NCI-H128 (cell line): ENCODE measurements around the gene AZU1.

Source experiments
- DNase-seq: peaks from one replicate; lab custom pipeline; 2025; ENCODE audit not compliant: unreplicated experiment; lab: John Stamatoyannopoulos, UW

The AZU1 gene

GRCh38 chr19:796692-797527 is 30.7 kb upstream of the AZU1 start, which contains the start of gene PTBP1:
Gene PTBP1 (plus strand): TSS chr19:797452. CDS start chr19:797498, 46 bp downstream.
- peak; percentile 99 for DNase-seq

GRCh38 chr19:797528-798414 is 29.9 kb upstream of the AZU1 start:
- peak; percentile 75 for DNase-seq

- DNase-seq = no peak
Measured at GRCh38 chr19:798415-799075, 29.1 kb upstream of the AZU1 start.

- DNase-seq = peak; percentile 12
Measured at GRCh38 chr19:799076-799881, 28.4 kb upstream of the AZU1 start.

GRCh38 chr19:800360-801029 is 27.1 kb upstream of the AZU1 start:
- no peak for DNase-seq

DNA sequence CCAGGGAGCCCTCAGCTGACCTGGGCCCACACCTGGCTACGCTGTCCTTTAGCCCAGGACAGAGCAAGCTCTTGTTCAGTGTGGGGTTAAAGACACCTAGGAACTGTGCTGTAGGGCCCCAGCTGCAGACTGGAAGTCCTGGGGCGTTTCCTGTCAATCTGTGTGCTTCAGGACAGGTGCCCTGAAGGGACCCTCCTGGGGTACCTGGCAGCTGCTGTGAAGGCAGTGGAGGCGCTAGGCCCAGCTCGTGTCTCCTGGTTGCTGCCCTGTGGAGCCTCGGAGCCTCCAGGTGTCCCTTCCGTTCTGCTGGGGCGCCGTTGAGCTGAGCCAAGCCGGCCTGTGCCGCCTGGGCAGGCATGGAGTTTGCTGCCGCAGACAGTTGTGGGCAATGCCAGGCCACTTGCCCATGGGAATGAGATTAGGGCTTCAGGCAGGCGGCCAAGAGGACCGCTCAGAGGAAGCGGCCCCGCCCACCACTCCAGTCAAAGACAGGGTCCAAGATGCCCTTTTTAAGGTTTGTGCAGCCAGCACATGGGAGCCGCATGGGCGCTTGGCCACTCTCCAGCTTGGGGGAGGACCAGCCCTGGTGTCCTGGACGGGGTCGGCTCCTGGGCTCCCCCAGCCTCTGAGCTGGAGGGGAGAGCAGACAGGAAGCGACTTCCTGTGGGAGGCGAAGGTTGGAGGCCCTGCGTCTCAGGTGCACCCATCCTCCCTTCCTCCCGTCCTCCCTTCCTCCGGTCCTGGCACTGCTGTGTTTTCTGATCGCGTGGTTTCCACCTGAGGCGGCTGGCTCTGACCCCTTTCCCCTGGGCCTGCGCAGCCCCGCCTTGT is 26.4 kb upstream of the AZU1 start:
- no peak for DNase-seq

- DNase-seq = no peak
Measured at GRCh38 chr19:801861-802497, 25.7 kb upstream of the AZU1 start.

DNA sequence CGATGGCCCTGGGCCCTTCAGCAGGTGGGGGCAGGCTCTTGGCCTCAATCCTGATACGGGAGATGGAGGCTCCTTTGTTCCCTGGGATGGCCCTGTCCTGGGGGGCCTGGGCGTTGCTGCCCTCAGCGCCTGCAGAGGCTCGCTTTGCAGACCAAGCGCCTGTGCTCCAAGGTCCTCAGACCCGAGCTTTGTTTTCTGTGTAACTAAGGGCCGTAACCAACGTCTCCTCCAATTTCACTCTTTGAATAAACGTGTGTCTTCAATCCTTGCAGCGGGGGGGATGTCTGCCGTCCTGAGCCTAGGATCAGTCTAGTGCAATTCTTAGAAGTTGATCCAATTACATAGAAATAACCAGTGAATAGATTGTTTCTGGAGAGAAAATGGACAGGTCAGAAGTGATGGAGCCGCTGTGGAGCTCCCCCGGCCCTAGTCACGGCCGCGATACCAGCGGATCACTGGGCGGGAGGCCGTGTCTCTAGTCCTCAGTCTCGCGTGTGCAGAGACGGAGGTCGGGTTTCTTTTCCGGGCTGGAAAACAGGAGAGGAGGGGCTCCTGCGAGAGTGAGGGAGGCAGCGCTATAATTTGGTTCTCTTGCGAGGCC is 25.0 kb upstream of the AZU1 start:
- peak; percentile 14 for DNase-seq

GRCh38 chr19:803099-803561 is 24.5 kb upstream of the AZU1 start:
- DNase-seq = no peak

DNA sequence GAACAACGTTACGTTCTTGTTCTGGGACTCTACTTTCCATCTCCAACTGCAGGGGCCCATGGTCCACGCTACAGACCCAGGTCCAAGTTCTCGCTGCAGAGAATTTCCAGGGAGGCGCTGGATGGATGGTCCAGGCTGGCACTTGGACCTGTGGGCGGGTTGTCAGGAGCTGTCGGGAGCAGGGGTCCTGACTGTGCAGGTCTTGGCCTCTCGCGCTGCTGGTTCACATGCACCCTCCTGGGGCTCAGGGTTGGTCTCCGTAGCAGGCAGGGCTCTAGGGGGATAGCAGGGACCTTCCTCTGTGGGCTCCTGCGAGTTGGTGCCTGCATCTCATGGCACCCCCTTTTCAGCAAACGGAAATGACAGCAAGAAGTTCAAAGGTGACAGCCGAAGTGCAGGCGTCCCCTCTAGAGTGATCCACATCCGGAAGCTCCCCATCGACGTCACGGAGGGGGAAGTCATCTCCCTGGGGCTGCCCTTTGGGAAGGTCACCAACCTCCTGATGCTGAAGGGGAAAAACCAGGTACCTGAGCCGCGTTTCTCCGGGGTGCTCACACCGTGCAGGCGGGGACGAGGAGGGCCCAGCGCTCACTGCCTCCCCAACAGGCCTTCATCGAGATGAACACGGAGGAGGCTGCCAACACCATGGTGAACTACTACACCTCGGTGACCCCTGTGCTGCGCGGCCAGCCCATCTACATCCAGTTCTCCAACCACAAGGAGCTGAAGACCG is 23.8 kb upstream of the AZU1 start:
- no peak for DNase-seq

GRCh38 chr19:804419-805165 is 23.0 kb upstream of the AZU1 start:
- DNase-seq = no peak

DNA sequence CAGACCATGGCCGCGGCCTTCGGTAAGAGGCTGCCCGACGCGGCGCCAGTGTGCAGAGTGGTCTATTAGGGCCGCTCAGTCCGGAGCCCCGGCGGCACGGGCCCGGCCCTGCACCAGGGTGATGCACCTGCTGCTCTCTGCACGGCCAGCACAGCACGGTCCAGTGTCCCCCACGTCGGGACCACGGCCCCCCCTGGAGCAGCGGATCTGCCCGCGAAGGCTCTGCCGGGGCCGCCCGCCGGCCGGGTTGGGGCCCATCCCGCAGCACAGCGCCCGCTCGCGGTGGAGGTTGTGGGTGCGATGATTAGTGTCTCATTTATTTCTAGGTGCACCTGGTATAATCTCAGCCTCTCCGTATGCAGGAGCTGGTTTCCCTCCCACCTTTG is 22.5 kb upstream of the AZU1 start:
- no peak for DNase-seq

DNA sequence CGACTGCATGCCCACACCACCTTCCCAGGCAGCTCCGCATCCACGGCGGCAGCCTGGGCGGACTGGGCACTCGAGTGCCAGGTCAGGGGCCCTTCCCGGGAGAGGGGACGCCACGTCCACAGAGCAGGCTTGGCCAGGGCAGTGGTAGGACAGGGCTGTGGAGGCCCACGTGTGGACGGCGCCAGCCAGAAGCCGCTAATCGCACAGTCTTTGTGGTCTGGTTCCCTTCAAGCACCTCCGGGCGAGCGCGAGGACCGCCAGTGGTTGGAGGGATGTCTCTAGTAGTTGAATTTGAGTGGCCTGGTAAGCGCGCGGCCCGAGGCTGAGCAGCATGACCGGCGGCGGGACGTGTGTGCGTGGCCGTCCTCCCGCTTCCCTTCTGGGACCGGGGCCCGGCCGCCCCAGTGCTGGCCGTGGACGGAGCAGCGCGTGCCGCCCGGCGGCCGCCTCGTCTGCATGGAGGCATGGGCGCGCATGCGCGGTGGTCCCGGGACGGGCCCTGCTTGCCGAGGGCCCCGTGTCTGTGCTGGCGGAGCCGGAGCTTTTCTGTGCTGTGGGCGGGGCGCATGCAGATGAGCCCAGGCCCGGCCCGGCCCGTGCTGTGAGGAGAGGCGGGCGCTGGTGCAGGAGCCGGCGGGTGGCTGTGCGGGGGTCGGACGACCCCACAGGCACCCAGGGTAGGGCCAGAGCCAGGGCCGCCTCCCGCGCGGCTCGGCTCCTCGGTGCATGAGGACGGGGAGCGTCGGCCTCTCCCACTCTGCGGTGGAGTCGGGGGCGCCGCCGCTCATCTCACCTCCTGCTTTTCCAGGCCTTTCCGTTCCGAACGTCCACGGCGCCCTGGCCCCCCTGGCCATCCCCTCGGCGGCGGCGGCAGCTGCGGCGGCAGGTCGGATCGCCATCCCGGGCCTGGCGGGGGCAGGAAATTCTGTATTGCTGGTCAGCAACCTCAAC is 21.8 kb upstream of the AZU1 start:
- no peak for DNase-seq

GRCh38 chr19:806815-807421 is 20.7 kb upstream of the AZU1 start:
- DNase-seq = no peak
